ENCODE results near the gene SPAST. TPM values are rescaled to one million over a fixed set of nuclear protein-coding genes. Genes with fewer than 3 reads are reported as not detected.

SPAST gene
- total RNA-seq, 1 experiment from 2014 or later, result 37.8 TPM

- no TSS peak for BruUV-seq (replicated peaks)
- TF ChIP-seq TCF7L2 (IDR thresholded peaks at IDR 0.05; ENCODE audit: low read depth, low read length) (no peak), REST (IDR thresholded peaks at IDR 0.05; ENCODE audit: insufficient read depth in 1 of 2, low read depth in 2 of 2, low read length in 1 of 2) (no peak), SIN3A (IDR thresholded peaks at IDR 0.05; ENCODE audit: borderline replicate concordance, insufficient read depth, low read depth, low read length) (no peak), CTCF (IDR thresholded peaks at IDR 0.05) (no peak), POLR2AphosphoS5 (IDR thresholded peaks at IDR 0.05; ENCODE audit: low read depth, low read length) (no peak)
- Histone ChIP-seq H3K4me3 (ENCODE audit: low read depth in 2 of 2, low read length in 2 of 2) (no peak overlapping the region), H3K36me3 (ENCODE audit: control insufficient read depth, insufficient read depth, low read length) (no peaks in the 10 kb centered on the region), H3K4me1 (ENCODE audit: control insufficient read depth, insufficient read depth, low read length) (no peaks in the 10 kb centered on the region; the same call in 1 of the 2 replicates), H3K9me3 (ENCODE audit: control insufficient read depth, insufficient read depth, low read depth, low read length) (no peaks in the 10 kb centered on the region), H3K27ac (ENCODE audit: low read length) (no peak overlapping the region), H3K27me3 (ENCODE audit: control insufficient read depth, insufficient read depth, low read length) (no peaks in the 10 kb centered on the region)
- in situ Hi-C loops (cut with HindIII; ENCODE audit: low pct_unique_long_range_greater_than_20kb, low sequenced_read_pairs) (no loop called here), intact Hi-C loops (cut with micrococcal nuclease; ENCODE audit: unreplicated experiment) (no loop called here)
- ChIA-PET POLR2A (no interaction called here), CTCF (no interaction called here)
- ATAC-seq (no peak), DNase-seq (ENCODE audit: low read depth, low spot score) (no peak)
These were observed 3.1 kb upstream of the SPAST start for GRCh38 chr2:32060266-32060665.

GRCh38 chr2:32061430-32061829 lies 1.9 kb upstream of the SPAST start:
- CTCF ChIA-PET, result no interaction called here
- DNase-seq (ENCODE audit: low read depth, low spot score) (no peak), ATAC-seq (no peak)
- H3K27ac ChIP-seq (ENCODE audit: low read length), result no peak overlapping the region
- no peaks in the 10 kb centered on the region for H3K27me3 ChIP-seq (ENCODE audit: control insufficient read depth, insufficient read depth, low read length)
- intact Hi-C loops (cut with micrococcal nuclease; ENCODE audit: unreplicated experiment) (no loop called here), in situ Hi-C loops (cut with HindIII; ENCODE audit: low pct_unique_long_range_greater_than_20kb, low sequenced_read_pairs) (no loop called here)
- H3K9me3 ChIP-seq (ENCODE audit: control insufficient read depth, insufficient read depth, low read depth, low read length), result no peaks in the 10 kb centered on the region
- TF ChIP-seq TCF7L2 (IDR thresholded peaks at IDR 0.05; ENCODE audit: low read depth, low read length) (no peak), REST (IDR thresholded peaks at IDR 0.05; ENCODE audit: insufficient read depth in 1 of 2, low read depth in 2 of 2, low read length in 1 of 2) (no peak), SIN3A (IDR thresholded peaks at IDR 0.05; ENCODE audit: borderline replicate concordance, insufficient read depth, low read depth, low read length) (no peak), CTCF (IDR thresholded peaks at IDR 0.05) (no peak), POLR2AphosphoS5 (IDR thresholded peaks at IDR 0.05; ENCODE audit: low read depth, low read length) (no peak)
- H3K36me3 ChIP-seq (ENCODE audit: control insufficient read depth, insufficient read depth, low read length), result no peaks in the 10 kb centered on the region
- H3K4me1 ChIP-seq (ENCODE audit: control insufficient read depth, insufficient read depth, low read length), result no peaks in the 10 kb centered on the region; the same call in 1 of the 2 replicates
- POLR2A ChIA-PET, result interaction anchor here (0.6 kb wide), 1 partner anchor 22 kb away, joined by 3 read pairs; no protein-coding TSS in a partner anchor
- no TSS peak for BruUV-seq (replicated peaks)
- no peak overlapping the region for H3K4me3 ChIP-seq (ENCODE audit: low read depth in 2 of 2, low read length in 2 of 2)

Data from Panc1 (cell line).